Effector memory CD4-positive, alpha-beta T cell (primary cell): ENCODE measurements around the gene C16orf87.
"Not testable (repeated sequence)": the region's sequence is repeated elsewhere in the genome, so short reads cannot be mapped to it uniquely, and the experiment has no call there.

ENCODE experiments used
- DNase-seq, 3 donors: peaks; one replicate each; pipeline ENCODE4 v3.0.0-alpha.2; 2020
- H3K27ac ChIP-seq: 2 replicates; pipeline ENCODE4 v1.7.0; 2013; ENCODE audit warnings: mild to moderate bottlenecking, low read length, moderate library complexity; ENCODE audit not compliant: insufficient read depth, poor library complexity, severe bottlenecking
- H3K27me3 ChIP-seq: replicated peaks from 2 replicates; pipeline ENCODE4 v1.7.0; 2013; ENCODE audit warnings: mild to moderate bottlenecking, low read length; ENCODE audit not compliant: insufficient read depth, control insufficient read depth, poor library complexity, severe bottlenecking
- H3K36me3 ChIP-seq: 2 replicates; pipeline ENCODE4 v1.7.0; 2013; ENCODE audit warnings: mild to moderate bottlenecking, low read length, moderate library complexity; ENCODE audit not compliant: control insufficient read depth, insufficient read depth
- H3K4me1 ChIP-seq: 2 replicates; pipeline ENCODE4 v1.7.0; 2013; ENCODE audit warnings: low read length, mild to moderate bottlenecking; ENCODE audit not compliant: control insufficient read depth, insufficient read depth, poor library complexity, severe bottlenecking
- H3K4me3 ChIP-seq: 2 replicates; pipeline ENCODE4 v1.7.0; 2013; ENCODE audit warnings: low read length, low read depth, mild to moderate bottlenecking; ENCODE audit not compliant: insufficient read depth, poor library complexity, severe bottlenecking
- H3K9me3 ChIP-seq: 2 replicates; pipeline ENCODE4 v1.7.0; 2013; ENCODE audit warnings: mild to moderate bottlenecking, low read length, moderate library complexity; ENCODE audit not compliant: control insufficient read depth

The C16orf87 gene

GRCh38 chr16:46785076-46785845, 45.7 kb downstream of the C16orf87 start:
- Histone ChIP-seq H3K4me3 (no peak overlapping the region), H3K27me3 (peaks cover 5% of the 10 kb centered on the region), H3K4me1 (no peaks in the 10 kb centered on the region), H3K36me3 (no peaks in the 10 kb centered on the region), H3K27ac (no peak overlapping the region), H3K9me3 (no peaks in the 10 kb centered on the region)
- no peak for DNase-seq

- not testable (repeated sequence) for H3K36me3 ChIP-seq, H3K27me3 ChIP-seq, H3K4me3 ChIP-seq, H3K4me1 ChIP-seq, DNase-seq, H3K27ac ChIP-seq, H3K9me3 ChIP-seq
Observed at GRCh38 chr16:46784569-46784968, 46.4 kb downstream of the C16orf87 start.

- Histone ChIP-seq H3K27me3 (peaks cover 5% of the 10 kb centered on the region), H3K27ac (no peak overlapping the region)
- DNase-seq, result no peak
Observed at GRCh38 chr16:46783800-46784199, 47.2 kb downstream of the C16orf87 start.

GRCh38 chr16:46782320-46782719, 48.7 kb downstream of the C16orf87 start:
- DNase-seq, result no peak
- H3K9me3 ChIP-seq, result no peaks in the 10 kb centered on the region
- H3K27me3 ChIP-seq, result peaks cover 5% of the 10 kb centered on the region
- no peaks in the 10 kb centered on the region for H3K36me3 ChIP-seq
- no peak overlapping the region for H3K4me3 ChIP-seq
- H3K4me1 ChIP-seq, result no peaks in the 10 kb centered on the region
- H3K27ac ChIP-seq, result no peak overlapping the region

More at GRCh38 chr16:46783800-46784199, 47.2 kb downstream of the C16orf87 start:
- Histone ChIP-seq H3K9me3 (no peaks in the 10 kb centered on the region), H3K4me3 (no peak overlapping the region), H3K4me1 (no peaks in the 10 kb centered on the region), H3K36me3 (no peaks in the 10 kb centered on the region)

- H3K27ac ChIP-seq, result no peak overlapping the region
Observed at GRCh38 chr16:46777804-46778203, 53.2 kb downstream of the C16orf87 start.

GRCh38 chr16:46775214-46775613, 55.8 kb downstream of the C16orf87 start:
- Histone ChIP-seq H3K27ac (no peak overlapping the region), H3K36me3 (no peaks in the 10 kb centered on the region), H3K9me3 (no peaks in the 10 kb centered on the region), H3K4me3 (no peak overlapping the region), H3K4me1 (no peaks in the 10 kb centered on the region), H3K27me3 (no peaks in the 10 kb centered on the region)
- DNase-seq, result no peak

More at GRCh38 chr16:46777804-46778203, 53.2 kb downstream of the C16orf87 start:
- H3K9me3 ChIP-seq, result no peaks in the 10 kb centered on the region
- DNase-seq, result no peak
- peaks cover 5% of the 10 kb centered on the region for H3K27me3 ChIP-seq
- no peaks in the 10 kb centered on the region for H3K36me3 ChIP-seq
- H3K4me1 ChIP-seq, result no peaks in the 10 kb centered on the region
- H3K4me3 ChIP-seq, result no peak overlapping the region

- H3K9me3 ChIP-seq, result no peaks in the 10 kb centered on the region
- DNase-seq, result no peak
Observed at GRCh38 chr16:46774743-46775177, 56.2 kb downstream of the C16orf87 start.

GRCh38 chr16:46772463-46772862, 58.5 kb downstream of the C16orf87 start:
- no peak for DNase-seq
- Histone ChIP-seq H3K27me3 (no peaks in the 10 kb centered on the region), H3K27ac (no peak overlapping the region), H3K36me3 (no peaks in the 10 kb centered on the region), H3K4me1 (no peaks in the 10 kb centered on the region), H3K4me3 (no peak overlapping the region), H3K9me3 (no peaks in the 10 kb centered on the region)

More at GRCh38 chr16:46774743-46775177, 56.2 kb downstream of the C16orf87 start:
- Histone ChIP-seq H3K4me3 (no peak overlapping the region), H3K27ac (no peak overlapping the region), H3K36me3 (no peaks in the 10 kb centered on the region), H3K27me3 (no peaks in the 10 kb centered on the region), H3K4me1 (no peaks in the 10 kb centered on the region)

- Histone ChIP-seq H3K9me3 (no peaks in the 10 kb centered on the region), H3K27ac (no peak overlapping the region), H3K27me3 (no peaks in the 10 kb centered on the region), H3K4me1 (no peaks in the 10 kb centered on the region), H3K4me3 (no peak overlapping the region), H3K36me3 (no peaks in the 10 kb centered on the region)
- DNase-seq, result no peak
Observed at GRCh38 chr16:46768809-46769208, 62.2 kb downstream of the C16orf87 start.

- DNase-seq, result no peak
- no peaks in the 10 kb centered on the region for H3K36me3 ChIP-seq
- no peaks in the 10 kb centered on the region for H3K4me1 ChIP-seq
- H3K9me3 ChIP-seq, result no peaks in the 10 kb centered on the region
- no peaks in the 10 kb centered on the region for H3K27me3 ChIP-seq
- no peak overlapping the region for H3K4me3 ChIP-seq
- no peak overlapping the region for H3K27ac ChIP-seq
Observed at GRCh38 chr16:46765050-46765449, 65.9 kb downstream of the C16orf87 start.
